AG04450 (cell line): Measurements from ENCODE around the gene IER2. TPM values are rescaled to one million over a fixed set of nuclear protein-coding genes. Genes with fewer than 3 reads are reported as not detected.
"Not testable (repeated sequence)": the region's sequence is repeated elsewhere in the genome, so short reads cannot be mapped to it uniquely, and the experiment has no call there.

Source experiments
- CTCF ChIA-PET: fragments of 300-600, 350-600 bp; formaldehyde crosslinking; extraction: SDS; loops from one replicate; lab custom pipeline; 2022; ENCODE audit warnings: antibody characterized with exemption, inconsistent platforms; lab: Charles Lee
- POLR2A ChIA-PET: fragments of 350-600 bp; formaldehyde crosslinking; extraction: SDS; loops from one replicate; lab custom pipeline; 2021; ENCODE audit warnings: antibody characterized with exemption, inconsistent platforms; lab: Yijun Ruan, JAX
- DNase-seq: peaks from one replicate; pipeline ENCODE4 v3.0.0-alpha.2; 2011; ENCODE audit warnings: low read depth, low spot score
- H3K27ac ChIP-seq: one replicate; pipeline ENCODE4 v1.5.1; 2012; ENCODE audit warnings: low read depth, low read length, control low read depth
- H3K27me3 ChIP-seq: one replicate; pipeline ENCODE4 v1.6.0; 2012; ENCODE audit warnings: low read length; ENCODE audit not compliant: control insufficient read depth, insufficient read depth
- H3K4me3 ChIP-seq: 2 replicates; pipeline ENCODE4 v1.5.1; 2011; ENCODE audit warnings: mild to moderate bottlenecking, low read depth, low read length, control low read depth
- H3K9me3 ChIP-seq: 2 replicates; pipeline ENCODE4 v1.5.1; 2012; ENCODE audit warnings: low read length; ENCODE audit not compliant: control insufficient read depth, insufficient read depth
- polyA plus RNA-seq: library from polyadenylated mRNA; depleted of rRNA; stranded (reverse); fragments of >200 nt; gene quantifications from 2 replicates; pipeline ENCODE4 v1.2.3, GENCODE V29; 2011
- TF ChIP-seq, protein P1 (sequence below): IDR thresholded peaks from 2 replicates; pipeline ENCODE4 v1.5.1; 2011; ENCODE audit warnings: low read depth, low read length, control low read depth, inconsistent platforms

IER2 gene
- polyA plus RNA-seq, 1 experiment, result 15.3 TPM

GRCh38 chr19:13173139-13173737 is 23.0 kb downstream of the IER2 start:
- ChIA-PET POLR2A (interaction anchor here (0.7 kb wide), 1 partner anchor 10 kb away, joined by 5 read pairs; no protein-coding TSS in a partner anchor), CTCF (no interaction called here)
- Histone ChIP-seq H3K9me3 (no peaks in the 10 kb centered on the region), H3K27me3 (no peaks in the 10 kb centered on the region), H3K4me3 (no peak overlapping the region), H3K27ac (no peak overlapping the region)
- TF ChIP-seq, protein P1, sequence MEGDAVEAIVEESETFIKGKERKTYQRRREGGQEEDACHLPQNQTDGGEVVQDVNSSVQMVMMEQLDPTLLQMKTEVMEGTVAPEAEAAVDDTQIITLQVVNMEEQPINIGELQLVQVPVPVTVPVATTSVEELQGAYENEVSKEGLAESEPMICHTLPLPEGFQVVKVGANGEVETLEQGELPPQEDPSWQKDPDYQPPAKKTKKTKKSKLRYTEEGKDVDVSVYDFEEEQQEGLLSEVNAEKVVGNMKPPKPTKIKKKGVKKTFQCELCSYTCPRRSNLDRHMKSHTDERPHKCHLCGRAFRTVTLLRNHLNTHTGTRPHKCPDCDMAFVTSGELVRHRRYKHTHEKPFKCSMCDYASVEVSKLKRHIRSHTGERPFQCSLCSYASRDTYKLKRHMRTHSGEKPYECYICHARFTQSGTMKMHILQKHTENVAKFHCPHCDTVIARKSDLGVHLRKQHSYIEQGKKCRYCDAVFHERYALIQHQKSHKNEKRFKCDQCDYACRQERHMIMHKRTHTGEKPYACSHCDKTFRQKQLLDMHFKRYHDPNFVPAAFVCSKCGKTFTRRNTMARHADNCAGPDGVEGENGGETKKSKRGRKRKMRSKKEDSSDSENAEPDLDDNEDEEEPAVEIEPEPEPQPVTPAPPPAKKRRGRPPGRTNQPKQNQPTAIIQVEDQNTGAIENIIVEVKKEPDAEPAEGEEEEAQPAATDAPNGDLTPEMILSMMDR, result no peak
- no peak for DNase-seq

- CTCF ChIA-PET, result interaction anchor here (3.0 kb wide), 1 partner anchor 18 kb away, joined by 26 read pairs; no protein-coding TSS in a partner anchor
- no peak for DNase-seq
- H3K27ac ChIP-seq, result no peak overlapping the region
These were observed 26.1 kb downstream of the IER2 start for GRCh38 chr19:13176345-13176744.

DNA sequence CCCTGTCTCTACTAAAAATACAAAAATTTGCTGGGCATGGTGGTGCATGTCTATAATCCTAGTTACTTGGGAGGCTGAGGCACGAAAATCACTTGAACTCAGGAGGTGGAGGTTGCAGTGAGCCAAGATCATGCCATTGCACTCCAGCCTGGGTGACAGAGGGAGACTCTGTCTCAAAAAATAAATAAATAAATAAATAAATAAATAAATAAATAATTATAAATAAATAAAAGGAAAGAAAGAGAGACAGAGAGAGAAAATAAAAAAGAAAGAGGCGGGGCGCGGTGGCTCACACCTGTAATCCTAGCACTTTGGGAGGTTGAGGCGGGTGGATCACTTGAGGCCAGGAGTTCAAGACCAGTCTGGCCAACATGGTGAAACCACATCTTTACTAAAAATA is 27.4 kb downstream of the IER2 start:
- POLR2A ChIA-PET, H3K9me3 ChIP-seq, DNase-seq, H3K4me3 ChIP-seq, H3K27ac ChIP-seq, H3K27me3 ChIP-seq: not testable (repeated sequence)
- CTCF ChIA-PET, result interaction anchor here (3.0 kb wide), 1 partner anchor 17 kb away, joined by 26 read pairs; no protein-coding TSS in a partner anchor

More at GRCh38 chr19:13176345-13176744, 26.1 kb downstream of the IER2 start:
- TF ChIP-seq, protein P1, result no peak
- POLR2A ChIA-PET, result interaction anchor here (1.0 to 1.2 kb wide), 2 partner anchors 12 to 21 kb away, joined by 3 read pairs; no protein-coding TSS in a partner anchor
- H3K4me3 ChIP-seq, result no peak overlapping the region
- H3K9me3 ChIP-seq, result no peaks in the 10 kb centered on the region
- no peaks in the 10 kb centered on the region for H3K27me3 ChIP-seq

GRCh38 chr19:13178291-13178690 is 28.1 kb downstream of the IER2 start:
- H3K27ac ChIP-seq, POLR2A ChIA-PET, H3K27me3 ChIP-seq, H3K4me3 ChIP-seq, H3K9me3 ChIP-seq, DNase-seq: not testable (repeated sequence)
- CTCF ChIA-PET, result interaction anchor here (3.0 kb wide), 1 partner anchor 16 kb away, joined by 26 read pairs; no protein-coding TSS in a partner anchor

DNA sequence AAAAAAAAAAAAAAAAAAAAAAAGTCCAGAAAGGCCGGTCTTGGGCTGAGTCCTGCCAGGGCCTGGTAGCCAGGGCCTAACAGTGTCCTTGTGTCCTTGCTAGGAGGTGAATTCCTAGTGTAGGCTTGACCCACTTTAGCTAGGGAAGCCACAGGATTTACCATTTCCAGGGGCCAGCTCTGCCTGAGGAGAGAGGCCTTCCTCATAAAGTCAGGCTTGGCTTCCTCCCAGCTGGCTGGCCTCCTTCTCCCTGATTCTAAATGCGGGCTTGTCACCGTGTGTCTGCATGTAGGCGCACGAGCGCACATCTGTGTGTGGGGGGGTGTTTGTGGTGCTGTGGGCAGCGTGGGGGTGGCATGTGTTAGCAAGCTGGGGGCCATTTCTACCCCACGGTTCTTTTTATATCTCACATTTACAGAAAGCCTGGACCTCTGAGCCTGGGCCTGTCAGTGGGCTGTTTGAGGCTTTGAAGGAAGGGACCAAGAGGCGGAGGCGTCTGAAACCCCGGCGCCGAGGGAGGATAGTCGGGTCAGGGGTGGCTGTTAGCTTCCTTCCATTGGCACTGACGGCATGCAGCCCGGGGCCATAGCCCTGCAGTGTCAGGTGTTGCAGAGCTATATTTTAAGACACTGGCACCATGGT is 31.7 kb downstream of the IER2 start:
- Histone ChIP-seq H3K9me3 (no peaks in the 10 kb centered on the region), H3K27me3 (no peaks in the 10 kb centered on the region), H3K4me3 (no peak overlapping the region), H3K27ac (peak overlapping the region; percentile 47)
- TF ChIP-seq, protein P1, result no peak
- DNase-seq, result no peak
- ChIA-PET CTCF (interaction anchor here (0.6 to 1.6 kb wide), 6 partner anchors 13 to 216 kb away, joined by 3 to 9 read pairs (median 4); no protein-coding TSS in a partner anchor), POLR2A (interaction anchor here (0.6 to 1.4 kb wide), 5 partner anchors 14 to 30 kb away, joined by 3 to 11 read pairs (median 4); no protein-coding TSS in a partner anchor)

- DNase-seq, H3K27me3 ChIP-seq, H3K9me3 ChIP-seq, H3K4me3 ChIP-seq, CTCF ChIA-PET, H3K27ac ChIP-seq, POLR2A ChIA-PET: not testable (repeated sequence)
These were observed 34.7 kb downstream of the IER2 start for GRCh38 chr19:13184926-13185325.

- DNase-seq, H3K9me3 ChIP-seq, H3K27ac ChIP-seq, H3K4me3 ChIP-seq, H3K27me3 ChIP-seq: not testable (repeated sequence)
- POLR2A ChIA-PET, result interaction anchor here (0.7 to 0.9 kb wide), 2 partner anchors 22 to 31 kb away, joined by 3 read pairs; no protein-coding TSS in a partner anchor
- CTCF ChIA-PET, result interaction anchor here (0.6 to 1.1 kb wide), 2 partner anchors 9 to 225 kb away, joined by 3 read pairs; no protein-coding TSS in a partner anchor
These were observed 35.8 kb downstream of the IER2 start for GRCh38 chr19:13185763-13186657.

DNA sequence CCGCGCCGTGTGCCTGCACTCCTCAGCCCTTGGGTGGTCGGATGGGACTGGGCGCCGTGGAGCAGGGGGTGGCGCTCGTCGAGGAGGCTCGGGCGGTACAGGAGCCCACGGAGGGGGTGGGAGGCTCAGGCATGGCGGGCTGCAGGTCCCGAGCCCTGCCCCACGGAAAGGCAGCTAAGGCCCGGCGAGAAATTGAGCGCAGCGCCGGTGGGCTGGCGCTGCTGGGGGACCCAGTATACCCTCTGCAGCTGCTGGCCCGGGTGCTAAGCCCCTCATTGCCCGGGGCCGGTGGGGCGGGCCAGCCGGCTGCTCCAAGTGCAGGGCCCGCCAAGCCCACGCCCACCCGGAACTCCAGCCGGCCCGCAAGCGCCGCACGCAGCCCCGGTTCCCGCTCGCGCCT is 36.5 kb downstream of the IER2 start:
- ChIA-PET POLR2A (interaction anchor here (0.7 to 0.9 kb wide), 2 partner anchors 23 to 32 kb away, joined by 3 read pairs; no protein-coding TSS in a partner anchor), CTCF (interaction anchor here (0.6 kb wide), 1 partner anchor 225 kb away, joined by 3 read pairs; no protein-coding TSS in a partner anchor)
- not testable (repeated sequence) for H3K27ac ChIP-seq

More for the DNA sequence above, 36.5 kb downstream of the IER2 start:
- DNase-seq, H3K27me3 ChIP-seq, H3K9me3 ChIP-seq, H3K4me3 ChIP-seq: not testable (repeated sequence)
